Trophoblast cell (in vitro differentiated cells and primary cell): ENCODE results near the gene MYH10.

Source experiments
- DNase-seq, 2 donors: peaks; one replicate each; pipeline ENCODE4 v3.0.0-alpha.2; 2016
- H2AFZ ChIP-seq: 2 replicates; pipeline ENCODE4 v1.6.1; 2013; ENCODE audit warnings: low read length, moderate library complexity, mild to moderate bottlenecking; ENCODE audit not compliant: insufficient read depth, poor library complexity
- H2AK5ac ChIP-seq: 2 replicates; pipeline ENCODE4 v1.6.1; 2013; ENCODE audit warnings: mild to moderate bottlenecking, low read length
- H2BK120ac ChIP-seq: 2 replicates; pipeline ENCODE4 v1.6.1; 2013; ENCODE audit warnings: low read length, mild to moderate bottlenecking, moderate library complexity; ENCODE audit not compliant: insufficient read depth, poor library complexity
- H2BK12ac ChIP-seq: 2 replicates; pipeline ENCODE4 v1.6.1; 2013; ENCODE audit warnings: mild to moderate bottlenecking, low read length, moderate library complexity
- H2BK5ac ChIP-seq: 2 replicates; pipeline ENCODE4 v1.6.1; 2013; ENCODE audit warnings: low read length, low read depth, moderate library complexity, mild to moderate bottlenecking; ENCODE audit not compliant: poor library complexity
- H3K14ac ChIP-seq: 2 replicates; pipeline ENCODE4 v1.6.1; 2013; ENCODE audit warnings: mild to moderate bottlenecking, low read length
- H3K18ac ChIP-seq: 2 replicates; pipeline ENCODE4 v1.6.1; 2013; ENCODE audit warnings: mild to moderate bottlenecking, low read length
- H3K23ac ChIP-seq: 2 replicates; pipeline ENCODE4 v1.6.1; 2013; ENCODE audit warnings: low read length
- H3K27ac ChIP-seq: 2 replicates; pipeline ENCODE4 v1.5.1; 2013; ENCODE audit warnings: low read depth, mild to moderate bottlenecking, inconsistent platforms, low read length, moderate library complexity
- H3K27me3 ChIP-seq: 2 replicates; pipeline ENCODE4 v1.6.1; 2013; ENCODE audit warnings: inconsistent platforms, mild to moderate bottlenecking, low read length, moderate library complexity; ENCODE audit not compliant: insufficient read depth
- H3K36me3 ChIP-seq, 2 experiments: 1 replicate in 1 of 2; 2 replicates in 1 of 2; pipeline ENCODE4 v1.6.1; 2013; ENCODE audit warnings: low read length in 2 of 2, mild to moderate bottlenecking in 2 of 2, moderate library complexity in 1 of 2; ENCODE audit not compliant: insufficient read depth in 2 of 2, control insufficient read depth in 1 of 2
- H3K4ac ChIP-seq: 2 replicates; pipeline ENCODE4 v1.6.1; 2013; ENCODE audit warnings: low read depth, mild to moderate bottlenecking, low read length, moderate library complexity
- H3K4me1 ChIP-seq, 2 experiments: 1 replicate in 1 of 2; 2 replicates in 1 of 2; pipeline ENCODE4 v1.6.1; 2013; ENCODE audit warnings: low read length in 2 of 2, mild to moderate bottlenecking in 2 of 2, moderate library complexity in 1 of 2; ENCODE audit not compliant: insufficient read depth in 2 of 2, control insufficient read depth in 1 of 2
- H3K4me2 ChIP-seq: 2 replicates; pipeline ENCODE4 v1.6.1; 2013; ENCODE audit warnings: inconsistent platforms, mild to moderate bottlenecking, low read length, moderate library complexity
- H3K4me3 ChIP-seq: 2 replicates; pipeline ENCODE4 v1.5.1; 2013; ENCODE audit warnings: mild to moderate bottlenecking, low read depth, low read length, inconsistent platforms
- H3K79me1 ChIP-seq: one replicate; pipeline ENCODE4 v1.6.1; 2013; ENCODE audit warnings: low read length
- H3K79me2 ChIP-seq: 2 replicates; pipeline ENCODE4 v1.6.1; 2013; ENCODE audit warnings: low read length, mild to moderate bottlenecking; ENCODE audit not compliant: control insufficient read depth, insufficient read depth, poor library complexity
- H3K9ac ChIP-seq: 2 replicates; pipeline ENCODE4 v1.6.1; 2013; ENCODE audit warnings: mild to moderate bottlenecking, low read length
- H3K9me3 ChIP-seq: 2 replicates; pipeline ENCODE4 v1.6.1; 2013; ENCODE audit warnings: low read depth, mild to moderate bottlenecking, control low read depth, inconsistent platforms, low read length; ENCODE audit not compliant: insufficient read depth
- H4K12ac ChIP-seq: 2 replicates; pipeline ENCODE4 v1.6.1; 2013; ENCODE audit warnings: low read depth, mild to moderate bottlenecking, low read length, moderate library complexity
- H4K8ac ChIP-seq: 2 replicates; pipeline ENCODE4 v1.6.1; 2013; ENCODE audit warnings: low read depth, mild to moderate bottlenecking, low read length, moderate library complexity
- H4K91ac ChIP-seq: one replicate; pipeline ENCODE4 v1.6.1; 2013; ENCODE audit warnings: low read depth, mild to moderate bottlenecking, low read length, moderate library complexity
- WGBS: extraction: QIAGEN DNeasy Blood & Tissue Kit; methylation state at CpG from one replicate; pipeline ENCODE4 v1.1.7; 2013; ENCODE audit warnings: missing lambda C conversion rate; ENCODE audit not compliant: insufficient read length, insufficient coverage; ENCODE audit errors: extremely low coverage; 5-methylcytosine and 5-hydroxymethylcytosine counted together

Gene MYH10

DNA sequence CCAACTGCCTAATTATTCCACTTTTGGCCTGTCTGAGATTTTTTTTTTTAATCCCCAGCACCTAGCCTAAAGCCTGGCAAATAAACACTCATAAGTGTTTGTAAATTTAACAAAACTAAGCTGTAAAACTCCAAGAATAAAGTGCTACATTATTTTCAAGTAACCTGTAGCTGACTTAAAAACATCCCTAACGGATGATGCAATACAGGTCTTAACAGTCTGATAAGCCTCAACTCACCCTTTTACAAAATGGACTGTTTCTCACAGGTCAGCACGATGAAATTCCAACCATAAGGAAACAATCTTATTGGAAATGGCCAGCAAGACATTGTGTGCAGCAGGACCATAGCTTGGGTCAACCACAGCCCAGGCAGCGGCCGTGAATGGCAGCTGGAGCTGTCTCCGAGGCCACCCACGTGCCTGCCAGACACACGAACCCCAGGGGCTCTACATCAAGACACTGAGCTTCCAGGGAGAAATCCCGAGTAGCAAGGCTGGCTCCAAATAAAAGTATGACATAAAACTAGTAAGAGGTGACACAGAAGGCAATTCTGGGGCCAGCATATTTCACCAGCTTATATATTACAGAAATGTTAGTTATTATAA, 135.9 kb downstream of the MYH10 start:
- H3K79me1 ChIP-seq: no peaks in the 10 kb centered on the region
- DNase-seq: no peak
- H3K14ac ChIP-seq: no peak overlapping the region
- no peak overlapping the region for H2AK5ac ChIP-seq
- H3K4me3 ChIP-seq: peak overlapping the region; percentile 45
- no peak overlapping the region for H4K91ac ChIP-seq
- no peaks in the 10 kb centered on the region for H3K4me1 ChIP-seq
- H2AFZ ChIP-seq: no peak overlapping the region
- H3K9ac ChIP-seq: no peak overlapping the region
- no peak overlapping the region for H3K18ac ChIP-seq
- H3K9me3 ChIP-seq: no peaks in the 10 kb centered on the region
- H2BK120ac ChIP-seq: no peak overlapping the region
- no peak overlapping the region for H2BK5ac ChIP-seq
- H3K79me2 ChIP-seq: no peaks in the 10 kb centered on the region
- H4K12ac ChIP-seq: no peak overlapping the region
- no peak overlapping the region for H3K4ac ChIP-seq
- H3K4me2 ChIP-seq: no peak overlapping the region
- H4K8ac ChIP-seq: no peak overlapping the region
- no peak overlapping the region for H3K23ac ChIP-seq
- peaks cover 69 to 83% of the 10 kb centered on the region in 2 experiments for H3K36me3 ChIP-seq
- H2BK12ac ChIP-seq: no peak overlapping the region
- no CpG with 5 or more reads among the region's 8 CpGs for WGBS
- H3K27me3 ChIP-seq: no peaks in the 10 kb centered on the region
- H3K27ac ChIP-seq: no peak overlapping the region

DNA sequence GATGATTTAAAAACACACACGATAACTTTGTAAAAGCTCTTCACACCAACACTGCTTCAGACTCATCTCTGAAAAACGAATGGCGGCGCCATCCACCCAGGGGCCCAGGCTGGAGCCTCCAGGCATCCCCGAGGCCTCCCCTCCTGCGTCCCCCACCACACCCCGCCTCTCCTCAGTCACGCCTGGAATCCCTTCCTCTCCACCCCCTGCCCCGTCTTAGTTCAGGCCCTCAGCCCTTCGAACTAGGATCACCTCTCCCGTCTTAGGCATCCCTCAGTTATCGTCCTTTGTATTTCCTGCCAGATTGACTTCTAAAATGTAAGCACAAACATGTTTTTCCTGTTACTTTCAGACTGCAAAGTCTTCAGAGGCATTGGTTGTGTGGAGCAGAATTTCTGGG, 136.5 kb downstream of the MYH10 start:
- Histone ChIP-seq H2BK5ac (no peak overlapping the region), H3K9ac (no peak overlapping the region), H3K4me1 (no peaks in the 10 kb centered on the region), H3K9me3 (no peaks in the 10 kb centered on the region), H2BK12ac (no peak overlapping the region), H3K27me3 (no peaks in the 10 kb centered on the region), H3K4ac (no peak overlapping the region), H4K8ac (no peak overlapping the region), H3K27ac (no peak overlapping the region), H3K18ac (no peak overlapping the region), H3K36me3 (peaks cover 67 to 82% of the 10 kb centered on the region in 2 experiments), H3K79me1 (no peaks in the 10 kb centered on the region), H2AFZ (no peak overlapping the region), H4K12ac (no peak overlapping the region), H4K91ac (no peak overlapping the region), H3K14ac (no peak overlapping the region), H2BK120ac (no peak overlapping the region), H3K4me2 (no peak overlapping the region), H3K23ac (no peak overlapping the region), H3K4me3 (peak overlapping the region; percentile 45), H2AK5ac (no peak overlapping the region), H3K79me2 (no peaks in the 10 kb centered on the region)
- DNase-seq: peak; percentile 73 to 82
- no CpG with 5 or more reads among the region's 12 CpGs for WGBS

DNA sequence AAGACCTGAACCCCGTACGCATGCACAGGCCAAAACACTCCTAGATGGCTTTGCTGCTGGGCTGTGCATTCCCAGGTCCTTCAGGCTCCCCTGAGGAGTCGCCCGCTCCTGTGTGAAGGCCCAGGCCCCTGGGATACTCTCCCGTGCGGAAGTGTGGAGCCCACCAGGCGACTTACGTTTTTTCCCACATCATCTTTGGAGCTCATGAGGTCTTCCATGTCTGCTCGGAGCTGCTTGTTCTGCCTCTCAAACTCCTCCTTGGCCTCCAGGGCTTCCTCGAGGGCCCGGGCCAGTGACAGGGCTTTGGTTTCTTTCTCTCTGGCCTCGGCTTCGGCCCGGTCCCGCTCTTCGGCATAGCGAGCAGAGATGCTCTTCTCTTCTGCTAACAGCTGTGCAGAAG, 138.4 kb downstream of the MYH10 start:
- Histone ChIP-seq H3K36me3 (peaks cover 74 to 89% of the 10 kb centered on the region in 2 experiments), H3K18ac (no peak overlapping the region), H3K23ac (no peak overlapping the region), H2BK120ac (no peak overlapping the region), H3K79me2 (no peaks in the 10 kb centered on the region), H2BK5ac (no peak overlapping the region), H2BK12ac (no peak overlapping the region), H2AFZ (no peak overlapping the region), H3K27me3 (no peaks in the 10 kb centered on the region), H3K9me3 (peaks cover 1% of the 10 kb centered on the region), H3K4ac (no peak overlapping the region), H4K91ac (no peak overlapping the region), H3K4me1 (no peaks in the 10 kb centered on the region), H3K27ac (no peak overlapping the region), H2AK5ac (no peak overlapping the region), H3K4me2 (no peak overlapping the region), H4K12ac (no peak overlapping the region), H3K9ac (no peak overlapping the region), H3K4me3 (no peak overlapping the region), H3K14ac (no peak overlapping the region), H3K79me1 (no peaks in the 10 kb centered on the region), H4K8ac (no peak overlapping the region)
- no CpG with 5 or more reads among the region's 17 CpGs for WGBS
- DNase-seq: no peak

GRCh38 chr17:8490256-8491023, 140.1 kb downstream of the MYH10 start:
- H2BK120ac ChIP-seq: no peak overlapping the region
- no peak overlapping the region for H2BK12ac ChIP-seq
- H3K18ac ChIP-seq: no peak overlapping the region
- peaks cover 64 to 85% of the 10 kb centered on the region in 2 experiments for H3K36me3 ChIP-seq
- no peaks in the 10 kb centered on the region for H3K79me2 ChIP-seq
- no peak overlapping the region for H3K14ac ChIP-seq
- H4K91ac ChIP-seq: no peak overlapping the region
- no peak for DNase-seq
- no peak overlapping the region for H4K12ac ChIP-seq
- no peak overlapping the region for H3K9ac ChIP-seq
- H3K79me1 ChIP-seq: no peaks in the 10 kb centered on the region
- H4K8ac ChIP-seq: no peak overlapping the region
- H3K23ac ChIP-seq: no peak overlapping the region
- no peak overlapping the region for H3K4me3 ChIP-seq
- no peaks in the 10 kb centered on the region for H3K4me1 ChIP-seq
- no peak overlapping the region for H3K27ac ChIP-seq
- H3K4me2 ChIP-seq: no peak overlapping the region
- no peaks in the 10 kb centered on the region for H3K27me3 ChIP-seq
- H2AK5ac ChIP-seq: no peak overlapping the region
- H2BK5ac ChIP-seq: no peak overlapping the region
- H3K4ac ChIP-seq: no peak overlapping the region
- WGBS: no CpG with 5 or more reads among the region's 17 CpGs
- H3K9me3 ChIP-seq: peaks cover 3% of the 10 kb centered on the region
- H2AFZ ChIP-seq: no peak overlapping the region
